Spleen (tissue), 11 donors: ENCODE data around the gene ZMYM2. TPM values are rescaled to one million over a fixed set of nuclear protein-coding genes. Genes with fewer than 3 reads are reported as not detected.

Experiments
- DNase-seq: peaks from one replicate; pipeline ENCODE4 v3.0.0-alpha.2; 2020
- H3K27ac ChIP-seq, 8 donors: fragments of 200-600 bp; sonication (generic) in 7 of 8; 1 replicate in 4 of 8; 2 replicates in 4 of 8; pipeline versions ENCODE4 v1.5.0 to v1.8.0; 2016 to 2021; ENCODE audit warnings: inconsistent platforms in 4 of 8, mild to moderate bottlenecking in 4 of 8, moderate library complexity in 1 of 8
- H3K27me3 ChIP-seq, 7 donors: fragments of 200-600 bp; sonication (generic) in 6 of 7; replicated peaks in 1 of 7; 1 replicate in 4 of 7; 2 replicates in 3 of 7; pipeline versions ENCODE4 v1.5.0 to v1.8.0; 2016 to 2021; ENCODE audit warnings: inconsistent platforms in 3 of 7, mild to moderate bottlenecking in 1 of 7
- H3K36me3 ChIP-seq, 6 donors: fragments of 200-600 bp; sonication (generic) in 5 of 6; 1 replicate in 4 of 6; 2 replicates in 2 of 6; pipeline versions ENCODE4 v1.5.0 to v1.8.0; 2016 to 2021; ENCODE audit warnings: inconsistent platforms in 2 of 6
- H3K4me1 ChIP-seq, 6 donors: fragments of 200-600 bp; sonication (generic) in 5 of 6; 1 replicate in 3 of 6; 2 replicates in 3 of 6; pipeline versions ENCODE4 v1.5.0 to v1.8.0; 2016 to 2021; ENCODE audit warnings: inconsistent platforms in 3 of 6
- H3K4me3 ChIP-seq, 8 donors: fragments of 200-600 bp; sonication (generic) in 7 of 8; 1 replicate in 4 of 8; 2 replicates in 4 of 8; pipeline versions ENCODE4 v1.5.0 to v1.8.0; 2016 to 2021; ENCODE audit warnings: inconsistent platforms in 4 of 8, mild to moderate bottlenecking in 4 of 8, moderate library complexity in 2 of 8
- H3K9me3 ChIP-seq, 8 donors: fragments of 200-600 bp; sonication (generic) in 7 of 8; 1 replicate in 4 of 8; 2 replicates in 4 of 8; pipeline versions ENCODE4 v1.5.0 to v1.8.0; 2016 to 2021; ENCODE audit warnings: inconsistent platforms in 4 of 8
- CTCF ChIP-seq, 11 experiments: fragments of 200-600 bp in 7 of 11; fragments of 450-650 bp in 4 of 11; sonication (generic) in 4 of 11; IDR thresholded peaks in 8 of 11; conservative IDR thresholded peaks in 3 of 11; 1 replicate in 7 of 11; 2 replicates in 4 of 11; pipeline versions ENCODE4 v1.4.0 to v1.8.0; 2016 to 2021; ENCODE audit warnings: antibody characterized with exemption in 11 of 11, inconsistent platforms in 4 of 11, mild to moderate bottlenecking in 1 of 11
- POLR2A ChIP-seq, 3 donors: fragments of 450-650 bp; IDR thresholded peaks; one replicate each; pipeline ENCODE4 v1.5.1; 2017; ENCODE audit warnings: antibody characterized with exemption in 3 of 3, mild to moderate bottlenecking in 1 of 3
- POLR2AphosphoS5 ChIP-seq, 3 donors: sonication (generic); formaldehyde crosslinking; IDR thresholded peaks; one replicate each; pipeline ENCODE4 v1.5.1; 2017; ENCODE audit warnings: antibody characterized with exemption in 3 of 3
- WGBS, 5 donors: extraction: QIAGEN DNeasy Blood & Tissue Kit in 3 of 5; methylation state at CpG; one replicate each; pipeline versions ENCODE4 v1.1.5 to v1.1.7; 2013 to 2018; 5-methylcytosine and 5-hydroxymethylcytosine counted together
- intact Hi-C: fragments of 100-400 bp; cut with DNase I; formaldehyde crosslinking; loops from one replicate; pipeline ENCODE4 v1.15.0; 2023; ENCODE audit warnings: low total_unique reads
- polyA plus RNA-seq, 3 donors: library from polyadenylated mRNA; stranded (reverse); fragments of 200-250 nt; gene quantifications; one replicate each; pipeline ENCODE4 v1.2.1, GENCODE V29; 2013
- total RNA-seq, 7 donors: library from RNA; depleted of rRNA in 3 of 7; stranded (reverse); fragments of >200 nt in 3 of 7; fragmentation: NEBNext Ultra II Directional in 4 of 7; extraction: Animal tissue kit (Norgen Biotek cat#: 25700) in 4 of 7; gene quantifications; one replicate each; pipeline versions ENCODE4 v1.1.0 to v1.2.1, GENCODE V29; 2016 to 2021
- donor health status: healthy with polysubstance abuse.
- donor health status: DM: no; HTN: no; CAD: no; lungs with moderate emphysema.
- donor health status: DM: no; HTN: no; CAD: no.
- donor health status: Bipolar disorder and iron deficiency.
- donor health status: healthy.
- donor health status: DM: no; HTN: no; CAD: no.
- donor health status: DM: yes; HTN: yes; CAD: no.

ZMYM2 gene
- total and polyA plus RNA-seq, 10 donors, result 17.8 to 125 (median 94.6) TPM

- no peaks in the 10 kb centered on the region for H3K36me3 ChIP-seq
- no peak overlapping the region for H3K27ac ChIP-seq
- peaks cover 0 to 100% (median 44%) of the 10 kb centered on the region in 7 donors for H3K27me3 ChIP-seq
- no peaks in the 10 kb centered on the region for H3K9me3 ChIP-seq
- 64 to 77% (median 70%) methylated on average over 9 to 11 of the region's 11 CpGs for WGBS, 5 donors
- H3K4me3 ChIP-seq, result no peak overlapping the region
- TF ChIP-seq POLR2A (IDR thresholded peaks at IDR 0.05) (no peak), POLR2AphosphoS5 (IDR thresholded peaks at IDR 0.05) (no peak), CTCF (IDR thresholded peaks at IDR 0.05 in 8 of 11, conservative IDR thresholded peaks at IDR 0.05 in 3 of 11) (no peak)
- intact Hi-C loops, result no loop called here
- no peak for DNase-seq
- peaks cover 6 to 25% (median 17%) of the 10 kb centered on the region in 6 donors for H3K4me1 ChIP-seq
Observed at GRCh38 chr13:20131057-20131832, 172.7 kb downstream of the ZMYM2 start.

GRCh38 chr13:20132052-20132634 is 173.6 kb downstream of the ZMYM2 start:
- Histone ChIP-seq H3K27ac (no peak overlapping the region), H3K27me3 (peaks cover 0 to 100% (median 49%) of the 10 kb centered on the region in 7 donors), H3K9me3 (no peaks in the 10 kb centered on the region), H3K36me3 (no peaks in the 10 kb centered on the region), H3K4me3 (no peak overlapping the region), H3K4me1 (peaks cover 10 to 27% (median 18%) of the 10 kb centered on the region in 6 donors)
- TF ChIP-seq POLR2AphosphoS5 (IDR thresholded peaks at IDR 0.05) (no peak), POLR2A (IDR thresholded peaks at IDR 0.05) (no peak), CTCF (IDR thresholded peaks at IDR 0.05 in 8 of 11, conservative IDR thresholded peaks at IDR 0.05 in 3 of 11) (no peak)
- intact Hi-C loops, result no loop called here
- DNase-seq, result no peak
- 87 to 95% (median 91%) methylated on average over 7 to 10 of the region's 10 CpGs for WGBS, 5 donors

- 67 to 87% (median 76%) methylated on average over 8 of the region's 8 CpGs for WGBS, 5 donors
- intact Hi-C loops, result no loop called here
- Histone ChIP-seq H3K4me3 (no peak overlapping the region), H3K36me3 (no peaks in the 10 kb centered on the region), H3K27me3 (peaks cover 0 to 100% (median 30%) of the 10 kb centered on the region in 7 donors), H3K9me3 (no peaks in the 10 kb centered on the region), H3K27ac (no peak overlapping the region), H3K4me1 (peaks cover 0 to 7% (median 5%) of the 10 kb centered on the region in 6 donors)
- DNase-seq, result no peak
- TF ChIP-seq POLR2AphosphoS5 (IDR thresholded peaks at IDR 0.05), result no peak
- TF ChIP-seq POLR2A (IDR thresholded peaks at IDR 0.05), result no peak
- no peak for TF ChIP-seq CTCF (IDR thresholded peaks at IDR 0.05 in 8 of 11, conservative IDR thresholded peaks at IDR 0.05 in 3 of 11)
Observed at GRCh38 chr13:20134732-20135131, 176.2 kb downstream of the ZMYM2 start.
